Mesothelial cell of epicardium (in vitro differentiated cells): Measurements from ENCODE around the gene EPB41L4A. TPM values are rescaled to one million over a fixed set of nuclear protein-coding genes. Genes with fewer than 3 reads are reported as not detected.

ENCODE experiments used
- DNase-seq, 2 experiments: peaks; one replicate each; pipeline ENCODE4 v3.0.0; 2021; ENCODE audit warnings: low spot score in 2 of 2; ENCODE audit not compliant: unreplicated experiment in 2 of 2
- H3K27ac Mint-ChIP-seq: 2 replicates; pipeline ENCODE4 v1.8.0; 2021; ENCODE audit warnings: mixed read lengths
- H3K27me3 Mint-ChIP-seq: 2 replicates; pipeline ENCODE4 v1.8.0; 2021; ENCODE audit warnings: low read depth, mixed read lengths
- H3K36me3 Mint-ChIP-seq: 2 replicates; pipeline ENCODE4 v1.8.0; 2021; ENCODE audit warnings: mixed read lengths
- H3K4me1 Mint-ChIP-seq: 2 replicates; pipeline ENCODE4 v1.8.0; 2021; ENCODE audit warnings: mixed read lengths
- H3K4me3 Mint-ChIP-seq: 2 replicates; pipeline ENCODE4 v1.8.0; 2021; ENCODE audit warnings: mild to moderate bottlenecking, moderate library complexity, mixed read lengths
- H3K9me3 Mint-ChIP-seq: 2 replicates; pipeline ENCODE4 v1.8.0; 2021; ENCODE audit warnings: mixed read lengths
- total RNA-seq: library from RNA; stranded (reverse); gene quantifications from 3 replicates; pipeline ENCODE4 v1.2.1, GENCODE V29; 2021
- TF ChIP-seq, protein P1 (sequence below): fragments of 200-600 bp; sonication (generic); IDR thresholded peaks from one replicate; pipeline ENCODE4 v1.5.0; 2021; ENCODE audit warnings: antibody characterized with exemption; ENCODE audit not compliant: unreplicated experiment

EPB41L4A gene
- total RNA-seq, 1 donor from 2014 or later: 39.3 TPM

GRCh38 chr5:112183103-112183711, 235.9 kb downstream of the EPB41L4A start:
- Mint-ChIP-seq H3K4me3 (no peak overlapping the region), H3K27ac (peak overlapping the region; percentile 7), H3K4me1 (peaks cover 12% of the 10 kb centered on the region), H3K36me3 (peaks cover 27% of the 10 kb centered on the region), H3K9me3 (no peaks in the 10 kb centered on the region), H3K27me3 (no peaks in the 10 kb centered on the region)
- no peak for DNase-seq
- TF ChIP-seq, protein P1, sequence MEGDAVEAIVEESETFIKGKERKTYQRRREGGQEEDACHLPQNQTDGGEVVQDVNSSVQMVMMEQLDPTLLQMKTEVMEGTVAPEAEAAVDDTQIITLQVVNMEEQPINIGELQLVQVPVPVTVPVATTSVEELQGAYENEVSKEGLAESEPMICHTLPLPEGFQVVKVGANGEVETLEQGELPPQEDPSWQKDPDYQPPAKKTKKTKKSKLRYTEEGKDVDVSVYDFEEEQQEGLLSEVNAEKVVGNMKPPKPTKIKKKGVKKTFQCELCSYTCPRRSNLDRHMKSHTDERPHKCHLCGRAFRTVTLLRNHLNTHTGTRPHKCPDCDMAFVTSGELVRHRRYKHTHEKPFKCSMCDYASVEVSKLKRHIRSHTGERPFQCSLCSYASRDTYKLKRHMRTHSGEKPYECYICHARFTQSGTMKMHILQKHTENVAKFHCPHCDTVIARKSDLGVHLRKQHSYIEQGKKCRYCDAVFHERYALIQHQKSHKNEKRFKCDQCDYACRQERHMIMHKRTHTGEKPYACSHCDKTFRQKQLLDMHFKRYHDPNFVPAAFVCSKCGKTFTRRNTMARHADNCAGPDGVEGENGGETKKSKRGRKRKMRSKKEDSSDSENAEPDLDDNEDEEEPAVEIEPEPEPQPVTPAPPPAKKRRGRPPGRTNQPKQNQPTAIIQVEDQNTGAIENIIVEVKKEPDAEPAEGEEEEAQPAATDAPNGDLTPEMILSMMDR: no peak

DNA sequence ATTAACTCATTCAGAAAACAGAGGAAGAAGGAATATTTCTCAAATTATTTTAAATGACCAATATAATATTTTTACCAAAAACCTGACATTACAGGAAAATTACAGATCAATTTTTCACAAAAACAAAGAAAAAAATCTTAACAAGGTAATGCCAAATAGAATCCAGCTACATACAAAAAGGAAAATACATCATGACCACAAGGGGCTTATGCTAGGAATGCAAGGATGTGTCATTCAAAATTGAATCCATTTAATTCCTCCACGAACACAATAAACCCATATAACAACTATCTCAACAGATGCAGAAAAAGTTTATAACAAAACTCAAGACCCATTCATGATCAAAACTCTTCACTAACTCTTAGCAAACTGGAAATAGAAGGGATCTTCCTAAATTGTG, 239.8 kb downstream of the EPB41L4A start:
- DNase-seq: no peak
- H3K27me3 Mint-ChIP-seq: no peaks in the 10 kb centered on the region
- peaks cover 19% of the 10 kb centered on the region for H3K4me1 Mint-ChIP-seq
- H3K27ac Mint-ChIP-seq: no peak overlapping the region
- peaks cover 36% of the 10 kb centered on the region for H3K36me3 Mint-ChIP-seq
- TF ChIP-seq, protein P1: no peak
- no peaks in the 10 kb centered on the region for H3K9me3 Mint-ChIP-seq
- H3K4me3 Mint-ChIP-seq: no peak overlapping the region

DNA sequence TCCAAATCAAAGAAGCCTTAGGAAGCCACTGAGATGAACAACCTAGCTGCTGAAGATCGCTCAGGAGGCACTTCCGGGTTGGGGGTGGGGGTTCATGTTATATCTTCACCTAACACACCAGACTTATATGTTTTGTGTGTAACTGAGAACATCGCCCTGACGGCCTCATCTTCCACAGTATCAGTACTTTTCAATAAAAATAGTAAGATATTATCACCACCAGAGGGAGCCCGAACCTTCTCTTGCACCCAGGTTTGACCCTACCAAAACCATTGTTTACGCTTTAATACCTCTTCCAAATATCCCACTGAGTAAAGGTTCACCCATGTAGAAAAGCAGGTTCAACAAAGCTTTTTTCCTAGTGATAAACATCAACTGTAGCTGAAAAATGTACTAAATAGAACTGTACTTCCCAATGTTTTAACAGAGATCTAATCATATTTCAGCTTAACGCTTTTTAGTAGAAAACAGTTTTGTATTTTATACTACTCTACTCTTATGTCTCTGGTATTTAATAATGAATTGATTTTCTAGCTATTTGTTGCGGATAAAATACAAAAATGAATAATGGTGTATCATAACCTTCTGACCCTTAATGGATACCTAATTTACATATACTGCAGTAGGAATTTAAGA, 244.0 kb downstream of the EPB41L4A start:
- Mint-ChIP-seq H3K27me3 (no peaks in the 10 kb centered on the region), H3K4me3 (no peak overlapping the region)

GRCh38 chr5:112165897-112166737, 253.0 kb downstream of the EPB41L4A start:
- TF ChIP-seq, protein P1: no peak
- Mint-ChIP-seq H3K27ac (peak overlapping the region; percentile 61), H3K4me1 (peaks cover 25% of the 10 kb centered on the region), H3K9me3 (no peaks in the 10 kb centered on the region), H3K27me3 (no peaks in the 10 kb centered on the region), H3K36me3 (peaks cover 29% of the 10 kb centered on the region), H3K4me3 (no peak overlapping the region)
- DNase-seq: no peak

More for the DNA sequence above, 244.0 kb downstream of the EPB41L4A start:
- Mint-ChIP-seq H3K4me1 (peaks cover 11% of the 10 kb centered on the region), H3K9me3 (no peaks in the 10 kb centered on the region), H3K27ac (no peak overlapping the region), H3K36me3 (peaks cover 24% of the 10 kb centered on the region)
- no peak for DNase-seq
- TF ChIP-seq, protein P1: peak; percentile 86

- TF ChIP-seq, protein P1: no peak
- peaks cover 27% of the 10 kb centered on the region for H3K36me3 Mint-ChIP-seq
- no peak for DNase-seq
- H3K27ac Mint-ChIP-seq: no peak overlapping the region
- no peak overlapping the region for H3K4me3 Mint-ChIP-seq
- no peaks in the 10 kb centered on the region for H3K9me3 Mint-ChIP-seq
- H3K27me3 Mint-ChIP-seq: no peaks in the 10 kb centered on the region
- peaks cover 27% of the 10 kb centered on the region for H3K4me1 Mint-ChIP-seq
Measured at GRCh38 chr5:112165399-112165798, 253.7 kb downstream of the EPB41L4A start.
